Endothelial cell (in vitro differentiated cells): ENCODE data around the gene CAV1. TPM values are rescaled to one million over a fixed set of nuclear protein-coding genes. Genes with fewer than 3 reads are reported as not detected.

Experiments
- DNase-seq: peaks from one replicate; pipeline ENCODE4 v3.0.0; 2021; ENCODE audit warnings: low spot score
- H3K27ac Mint-ChIP-seq: one replicate; pipeline ENCODE4 v1.8.0; 2021; ENCODE audit warnings: mixed read lengths, inconsistent platforms; ENCODE audit not compliant: unreplicated experiment
- H3K27me3 Mint-ChIP-seq: one replicate; pipeline ENCODE4 v1.8.0; 2021; ENCODE audit warnings: mild to moderate bottlenecking, moderate library complexity, mixed read lengths, inconsistent platforms; ENCODE audit not compliant: unreplicated experiment
- H3K36me3 Mint-ChIP-seq: one replicate; pipeline ENCODE4 v1.8.0; 2021; ENCODE audit warnings: mild to moderate bottlenecking, low read depth, mixed read lengths, inconsistent platforms; ENCODE audit not compliant: unreplicated experiment
- H3K4me1 Mint-ChIP-seq: one replicate; pipeline ENCODE4 v1.8.0; 2021; ENCODE audit warnings: mild to moderate bottlenecking, mixed read lengths, inconsistent platforms; ENCODE audit not compliant: unreplicated experiment
- H3K4me3 Mint-ChIP-seq: one replicate; pipeline ENCODE4 v1.8.0; 2021; ENCODE audit warnings: mild to moderate bottlenecking, mixed read lengths, inconsistent platforms; ENCODE audit not compliant: unreplicated experiment
- H3K9me3 Mint-ChIP-seq: one replicate; pipeline ENCODE4 v1.8.0; 2021; ENCODE audit warnings: mixed read lengths, inconsistent platforms; ENCODE audit not compliant: unreplicated experiment
- total RNA-seq: library from RNA; stranded (reverse); fragmentation: NEBNext Ultra II Directional; extraction: Animal tissue kit (Norgen Biotek cat#: 25700); gene quantifications from one replicate; pipeline ENCODE4 v1.2.1, GENCODE V29; 2021; ENCODE audit not compliant: unreplicated experiment
- TF ChIP-seq, protein P1 (sequence below): fragments of 200-600 bp; sonication (generic); IDR thresholded peaks from one replicate; pipeline ENCODE4 v1.5.0; 2021; ENCODE audit warnings: antibody characterized with exemption; ENCODE audit not compliant: unreplicated experiment

Gene CAV1
- total RNA-seq, 1 donor from 2014 or later = 48.2 TPM

DNA sequence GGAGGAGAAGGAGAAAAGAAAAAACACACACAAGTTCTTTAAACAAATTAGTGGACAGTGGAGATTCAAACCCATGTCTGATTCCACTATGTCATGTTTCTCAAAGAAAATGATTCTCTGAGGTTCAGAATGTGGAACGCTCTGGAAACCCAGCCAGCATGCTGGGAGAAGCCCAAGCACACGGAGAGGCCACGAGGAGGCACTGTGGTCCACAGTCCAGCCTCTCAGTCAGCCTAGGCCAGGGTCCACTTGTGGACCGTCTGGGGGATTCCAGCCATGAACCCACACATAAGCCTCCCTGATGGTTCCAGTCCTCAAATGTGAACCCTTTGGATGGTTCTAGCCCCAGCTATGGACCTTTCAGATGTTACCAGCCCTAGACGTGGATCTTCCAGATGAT, 73.4 kb downstream of the CAV1 start:
- TF ChIP-seq, protein P1, sequence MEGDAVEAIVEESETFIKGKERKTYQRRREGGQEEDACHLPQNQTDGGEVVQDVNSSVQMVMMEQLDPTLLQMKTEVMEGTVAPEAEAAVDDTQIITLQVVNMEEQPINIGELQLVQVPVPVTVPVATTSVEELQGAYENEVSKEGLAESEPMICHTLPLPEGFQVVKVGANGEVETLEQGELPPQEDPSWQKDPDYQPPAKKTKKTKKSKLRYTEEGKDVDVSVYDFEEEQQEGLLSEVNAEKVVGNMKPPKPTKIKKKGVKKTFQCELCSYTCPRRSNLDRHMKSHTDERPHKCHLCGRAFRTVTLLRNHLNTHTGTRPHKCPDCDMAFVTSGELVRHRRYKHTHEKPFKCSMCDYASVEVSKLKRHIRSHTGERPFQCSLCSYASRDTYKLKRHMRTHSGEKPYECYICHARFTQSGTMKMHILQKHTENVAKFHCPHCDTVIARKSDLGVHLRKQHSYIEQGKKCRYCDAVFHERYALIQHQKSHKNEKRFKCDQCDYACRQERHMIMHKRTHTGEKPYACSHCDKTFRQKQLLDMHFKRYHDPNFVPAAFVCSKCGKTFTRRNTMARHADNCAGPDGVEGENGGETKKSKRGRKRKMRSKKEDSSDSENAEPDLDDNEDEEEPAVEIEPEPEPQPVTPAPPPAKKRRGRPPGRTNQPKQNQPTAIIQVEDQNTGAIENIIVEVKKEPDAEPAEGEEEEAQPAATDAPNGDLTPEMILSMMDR = no peak
- Mint-ChIP-seq H3K27ac (no peak overlapping the region), H3K27me3 (peaks cover 3% of the 10 kb centered on the region), H3K36me3 (no peaks in the 10 kb centered on the region), H3K9me3 (no peaks in the 10 kb centered on the region), H3K4me3 (no peak overlapping the region), H3K4me1 (peaks cover 33% of the 10 kb centered on the region)
- DNase-seq = no peak

DNA sequence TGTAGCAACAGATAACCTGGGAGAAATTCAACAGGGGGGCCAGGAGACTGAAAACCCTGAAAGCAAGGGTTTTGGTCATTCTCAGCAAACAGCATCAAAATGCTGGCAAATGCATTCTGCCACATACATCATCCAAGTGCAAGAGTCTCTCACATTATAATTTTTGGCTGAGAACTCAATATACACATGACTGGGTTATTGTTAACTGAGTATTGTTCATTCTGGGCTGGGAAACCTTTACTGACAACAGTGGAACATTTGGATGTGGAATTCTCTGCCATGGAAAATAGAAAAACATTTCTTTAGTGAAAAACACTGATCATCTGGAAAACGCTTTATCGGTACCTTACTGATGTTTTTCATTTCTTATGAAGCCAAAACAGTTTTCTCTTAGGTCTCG, 74.0 kb downstream of the CAV1 start:
- H3K4me1 Mint-ChIP-seq = peaks cover 28% of the 10 kb centered on the region

DNA sequence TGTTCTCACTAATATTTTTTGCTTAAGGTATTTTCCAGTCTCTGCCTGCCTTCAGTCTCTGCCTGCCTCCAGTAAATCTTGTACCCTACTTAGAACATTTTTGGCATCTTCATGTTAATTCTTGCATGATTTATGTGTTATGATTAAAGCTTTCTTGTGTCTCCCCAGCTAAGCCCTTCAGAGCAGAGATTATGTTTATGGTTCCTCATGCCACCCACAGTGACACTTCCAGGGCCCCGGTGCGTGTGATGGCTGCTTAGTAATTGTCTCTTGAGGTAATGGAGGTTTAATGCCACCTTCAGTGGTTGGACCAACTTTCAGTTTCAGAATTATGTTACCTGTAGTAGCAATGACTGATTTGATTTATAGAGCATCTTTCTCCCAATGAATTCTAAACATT, 76.6 kb downstream of the CAV1 start:
- no peaks in the 10 kb centered on the region for H3K9me3 Mint-ChIP-seq
- TF ChIP-seq, protein P1 = no peak
- no peak overlapping the region for H3K4me3 Mint-ChIP-seq
- peaks cover 11% of the 10 kb centered on the region for H3K4me1 Mint-ChIP-seq
- no peak for DNase-seq
- no peaks in the 10 kb centered on the region for H3K36me3 Mint-ChIP-seq
- H3K27ac Mint-ChIP-seq = no peak overlapping the region
- peaks cover 5% of the 10 kb centered on the region for H3K27me3 Mint-ChIP-seq

More for the DNA sequence above, 74.0 kb downstream of the CAV1 start:
- Mint-ChIP-seq H3K27me3 (peaks cover 3% of the 10 kb centered on the region), H3K4me3 (no peak overlapping the region), H3K9me3 (no peaks in the 10 kb centered on the region), H3K36me3 (no peaks in the 10 kb centered on the region), H3K27ac (no peak overlapping the region)
- no peak for DNase-seq
- TF ChIP-seq, protein P1 = no peak

DNA sequence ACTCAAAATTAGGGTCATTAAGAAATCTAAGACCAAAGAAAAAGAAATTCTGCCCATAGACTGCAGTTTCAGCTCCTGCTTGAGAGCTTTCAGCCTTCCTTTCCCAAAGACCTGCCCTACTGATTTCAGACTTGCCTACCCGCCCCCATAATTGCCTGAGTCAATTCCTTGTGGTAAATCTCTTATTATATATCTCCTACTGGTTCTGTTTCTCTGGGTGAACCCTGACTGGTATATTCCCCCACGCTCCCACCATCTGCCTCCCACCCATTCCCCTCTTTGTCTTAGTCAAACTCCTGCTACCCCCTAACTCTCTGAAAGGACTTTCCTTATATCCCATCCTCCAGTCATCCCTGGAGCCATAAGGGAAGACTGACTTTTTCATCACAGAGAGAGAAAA, 82.5 kb downstream of the CAV1 start:
- TF ChIP-seq, protein P1 = no peak
- Mint-ChIP-seq H3K27me3 (peaks cover 3% of the 10 kb centered on the region), H3K4me3 (no peak overlapping the region), H3K27ac (no peak overlapping the region), H3K4me1 (no peaks in the 10 kb centered on the region), H3K9me3 (no peaks in the 10 kb centered on the region), H3K36me3 (no peaks in the 10 kb centered on the region)
- no peak for DNase-seq

DNA sequence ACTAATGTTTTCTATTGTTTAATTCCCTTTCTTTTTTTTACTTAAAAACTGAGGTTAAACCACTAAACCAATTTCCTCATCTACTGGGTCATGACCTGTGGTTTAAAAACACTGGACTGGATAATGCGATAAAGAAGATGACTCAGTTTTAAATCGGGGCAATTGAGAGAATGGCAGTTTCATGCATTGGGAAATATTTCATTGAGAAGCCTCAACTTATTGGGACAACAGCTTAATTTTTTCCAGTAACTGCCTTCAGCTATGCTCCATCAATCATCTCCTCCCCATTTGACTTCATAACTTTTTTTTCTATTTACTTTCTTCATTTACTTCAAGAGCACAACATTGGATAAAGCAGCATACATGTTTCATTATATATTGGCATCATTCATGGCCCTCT, 85.4 kb downstream of the CAV1 start:
- Mint-ChIP-seq H3K36me3 (no peaks in the 10 kb centered on the region), H3K4me1 (peaks cover 13% of the 10 kb centered on the region), H3K27ac (no peak overlapping the region), H3K4me3 (no peak overlapping the region), H3K27me3 (peaks cover 2% of the 10 kb centered on the region), H3K9me3 (no peaks in the 10 kb centered on the region)
- no peak for DNase-seq
- TF ChIP-seq, protein P1 = no peak
